ENCODE results near the gene ANP32B. TPM values are rescaled to one million over a fixed set of nuclear protein-coding genes. Genes with fewer than 3 reads are reported as not detected.

The ANP32B gene
- total RNA-seq, 1 experiment from 2014 or later: 15.7 TPM

DNA sequence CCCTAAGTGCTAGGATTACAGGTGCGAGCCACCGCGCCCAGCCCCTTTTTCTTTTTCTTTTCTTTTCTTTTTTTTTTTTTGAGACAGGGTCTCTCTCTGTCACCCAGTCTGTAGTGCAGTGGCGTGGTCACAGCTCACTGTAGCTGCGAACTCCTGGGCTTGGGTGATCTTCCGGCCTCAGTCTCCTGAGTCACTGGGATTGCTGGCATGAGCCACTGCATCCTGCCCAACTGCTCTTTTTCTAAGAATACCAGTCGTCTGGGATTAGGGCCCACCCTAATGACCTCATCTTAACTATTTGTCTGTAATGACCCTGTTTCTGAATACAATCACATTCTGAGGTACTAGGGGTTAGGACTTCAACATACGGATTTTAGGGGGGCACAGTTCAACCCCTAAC is 39.3 kb downstream of the ANP32B start:
- DNase-seq (ENCODE audit: low read depth): peak; percentile 28

DNA sequence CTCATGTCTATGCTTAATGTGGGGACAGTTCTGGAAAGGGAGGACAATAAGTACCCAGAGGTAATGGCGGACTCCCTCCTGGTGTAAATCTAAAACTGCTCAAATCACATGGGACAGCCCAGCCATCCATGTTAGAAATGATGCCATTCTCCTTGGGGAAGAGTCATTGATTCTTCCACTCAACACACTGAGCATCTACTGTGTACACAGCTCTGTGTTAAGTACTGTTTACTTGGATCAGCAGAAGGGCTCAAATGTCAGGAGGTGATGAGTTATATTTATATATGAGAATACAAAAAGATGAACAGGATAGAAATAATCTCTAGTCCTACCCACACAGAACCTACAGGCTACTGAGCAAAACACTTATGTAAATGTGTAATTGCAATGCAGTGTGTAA is 41.6 kb downstream of the ANP32B start:
- DNase-seq (ENCODE audit: low read depth): no peak

DNA sequence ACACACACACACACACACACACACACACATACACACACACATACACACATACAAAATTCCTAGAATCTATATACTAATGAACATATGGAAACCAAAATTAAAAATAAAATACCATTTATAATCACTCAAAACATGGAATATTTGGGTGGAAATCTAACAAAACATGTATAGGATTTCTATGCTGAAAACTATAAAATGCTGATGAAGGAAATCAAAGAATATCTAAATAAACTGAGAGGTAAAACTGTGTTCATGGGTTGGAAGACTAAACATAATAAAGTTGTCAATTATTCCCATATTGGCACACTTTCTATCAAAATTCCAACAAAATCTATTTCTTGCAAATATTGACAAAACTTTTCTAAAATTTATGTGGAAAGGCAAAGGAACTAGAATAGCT is 48.0 kb downstream of the ANP32B start:
- DNase-seq (ENCODE audit: low read depth): no peak

DNA sequence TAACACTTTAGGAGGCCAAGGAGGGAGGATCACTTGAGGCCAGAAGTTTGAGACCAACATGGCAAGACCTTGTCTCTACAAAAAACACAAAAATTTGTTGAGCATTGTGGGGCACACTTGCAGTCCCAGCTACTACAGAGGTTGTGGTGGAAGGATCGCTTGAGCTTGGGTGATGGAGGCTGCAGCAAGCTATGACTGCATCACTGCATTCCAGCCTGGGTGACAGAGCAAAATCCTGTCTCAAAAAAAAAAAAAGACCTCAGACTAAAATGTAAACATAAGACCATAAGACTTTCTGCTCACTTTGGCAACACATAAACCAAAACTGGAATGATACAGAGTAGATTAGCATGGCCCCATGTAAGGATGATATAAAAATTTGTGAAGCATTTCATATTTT is 48.8 kb downstream of the ANP32B start:
- no peak for DNase-seq (ENCODE audit: low read depth)

DNA sequence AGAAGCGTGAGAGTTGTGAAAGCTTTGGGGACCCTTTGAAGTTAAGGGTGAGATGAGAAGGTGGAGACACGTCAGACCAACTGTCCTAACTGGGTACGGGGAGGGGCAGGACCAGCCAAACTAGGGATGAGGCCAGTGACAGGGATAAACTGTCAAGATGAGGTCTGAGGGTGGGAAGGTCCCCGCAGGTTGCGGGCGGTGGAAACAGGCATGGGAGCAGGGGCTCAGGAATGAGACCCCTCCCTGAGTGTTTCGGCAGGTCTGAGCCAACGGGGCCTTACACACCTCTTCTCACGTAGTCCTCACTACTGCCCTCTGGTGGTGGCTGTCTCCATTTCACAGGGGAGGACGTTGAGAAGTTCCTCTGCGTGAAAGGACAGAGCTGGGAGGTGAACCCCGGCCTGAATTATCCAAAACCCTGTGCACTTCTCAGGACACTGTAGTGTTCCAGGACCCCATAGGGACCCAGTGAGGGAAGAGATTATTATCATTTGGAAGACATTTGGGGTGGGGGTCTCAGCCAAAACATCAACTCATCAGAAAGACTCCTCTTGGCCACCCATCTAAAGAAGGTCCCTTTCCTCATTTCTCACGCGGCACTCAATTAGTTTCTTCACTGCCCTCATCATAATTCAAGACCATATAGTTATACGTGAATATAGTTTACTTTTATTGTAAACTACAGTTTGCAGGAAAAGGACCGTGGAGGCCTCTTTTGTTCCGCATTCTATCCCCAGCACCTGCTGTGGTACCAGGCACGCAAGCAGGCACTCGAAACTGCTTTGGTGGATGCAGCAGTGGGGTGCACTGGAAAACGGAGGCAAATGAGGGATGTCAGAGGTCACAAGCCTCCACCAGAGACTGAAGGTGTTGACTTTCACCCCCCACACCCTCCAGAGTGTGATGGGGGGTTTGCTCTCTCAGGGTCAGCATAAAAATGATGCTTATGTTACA is 51.7 kb downstream of the ANP32B start:
- peak; percentile 60 for DNase-seq (ENCODE audit: low read depth)

DNA sequence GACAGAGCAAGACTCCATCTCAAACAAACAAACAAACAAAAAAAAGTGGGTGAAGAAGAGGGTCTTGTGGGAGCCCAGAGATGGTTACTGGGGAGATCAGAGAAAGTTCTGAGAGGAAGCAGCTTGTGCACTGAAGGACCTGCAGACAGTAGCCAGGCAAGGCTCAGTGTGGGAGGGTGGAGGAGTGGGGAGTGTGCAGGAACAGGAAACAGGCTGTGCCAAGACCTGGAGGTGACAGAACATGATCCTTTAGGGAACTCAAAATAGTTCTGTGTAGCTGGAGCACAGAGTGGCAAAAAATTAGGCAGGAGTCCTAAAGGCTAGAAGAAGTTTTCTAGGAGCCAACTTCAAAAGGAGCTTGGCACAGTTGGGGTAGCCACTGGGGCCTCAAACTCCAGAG is 54.2 kb downstream of the ANP32B start:
- DNase-seq (ENCODE audit: low read depth): no peak

DNA sequence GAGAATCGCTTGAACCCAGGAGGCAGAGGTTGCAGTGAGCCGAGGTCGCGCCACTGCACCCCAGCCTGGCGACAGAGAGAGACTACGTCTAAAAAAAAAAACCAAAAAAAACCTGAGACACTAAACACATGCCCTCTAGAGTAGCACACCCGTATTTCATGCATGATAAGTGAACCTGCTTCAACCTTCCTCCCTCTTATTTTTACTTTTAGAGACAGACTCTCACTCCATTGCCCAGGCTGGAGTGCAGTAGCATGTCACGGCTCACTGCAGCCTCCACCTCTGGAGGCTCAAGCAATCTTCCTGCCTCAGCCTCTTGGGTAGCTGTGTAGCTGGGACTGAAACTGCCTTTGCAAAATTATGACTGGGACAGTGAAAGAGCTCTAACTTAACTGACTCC is 55.8 kb downstream of the ANP32B start:
- no peak for DNase-seq (ENCODE audit: low read depth)

DNA sequence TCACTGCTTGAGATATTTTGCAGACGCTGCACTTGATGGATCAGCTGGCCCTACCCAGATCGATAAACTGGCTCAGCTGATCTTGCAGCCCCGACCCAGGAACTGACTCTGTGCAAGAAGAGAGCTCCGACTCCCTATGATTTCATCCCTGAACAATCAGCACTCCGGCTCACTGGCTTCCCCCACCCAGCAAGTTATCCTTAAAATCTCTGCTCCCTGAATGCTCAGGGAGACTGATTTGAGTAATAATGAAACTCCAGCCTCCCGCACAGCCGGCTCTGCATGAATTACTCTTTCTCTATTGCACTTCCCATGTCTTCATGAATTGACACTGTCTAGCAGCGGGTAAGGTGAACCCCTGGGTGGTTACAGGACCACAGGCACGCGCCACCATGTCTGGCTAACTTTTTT is 56.5 kb downstream of the ANP32B start:
- no peak for DNase-seq (ENCODE audit: low read depth)

DNA sequence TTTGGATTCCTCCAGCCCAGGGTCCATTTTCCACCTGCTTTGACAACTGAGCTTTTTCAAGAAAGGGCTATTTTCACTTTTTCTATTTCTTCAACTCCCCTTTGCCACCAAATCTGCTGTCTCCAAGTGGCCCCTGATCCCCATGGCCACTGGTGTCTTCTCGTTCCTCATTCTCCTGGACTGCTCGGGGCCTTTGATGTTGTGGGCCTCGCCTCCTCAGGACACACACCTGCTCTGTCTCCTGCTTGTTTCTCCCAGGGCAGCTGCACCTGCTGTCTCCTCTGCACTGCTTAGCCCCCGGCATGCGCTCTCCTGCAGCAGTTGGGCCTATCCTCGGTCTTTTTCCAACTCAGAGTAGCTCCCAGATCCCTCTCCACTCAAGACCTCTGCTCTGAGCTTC is 57.1 kb downstream of the ANP32B start:
- DNase-seq (ENCODE audit: low read depth): no peak

DNA sequence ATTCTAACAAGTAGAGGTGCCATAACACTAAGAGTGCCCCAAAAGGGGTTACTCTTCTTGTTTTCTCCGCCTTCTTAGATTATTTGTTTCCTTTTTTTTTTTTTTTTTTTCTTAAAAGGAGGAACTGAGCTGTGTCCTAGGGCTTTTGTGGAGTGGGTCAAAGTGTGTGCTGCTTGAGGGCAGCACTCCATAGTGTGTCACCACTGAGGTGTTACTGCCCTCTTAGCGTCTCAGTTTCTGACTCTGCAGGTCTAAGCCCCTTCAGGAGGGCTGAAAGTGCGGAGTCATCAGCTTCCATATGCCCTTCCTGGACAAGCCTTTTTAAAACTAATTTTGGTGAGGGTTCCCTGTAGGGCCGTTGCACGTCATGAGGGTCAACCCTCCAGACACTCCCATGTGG is 60.8 kb downstream of the ANP32B start:
- DNase-seq (ENCODE audit: low read depth): no peak

DNA sequence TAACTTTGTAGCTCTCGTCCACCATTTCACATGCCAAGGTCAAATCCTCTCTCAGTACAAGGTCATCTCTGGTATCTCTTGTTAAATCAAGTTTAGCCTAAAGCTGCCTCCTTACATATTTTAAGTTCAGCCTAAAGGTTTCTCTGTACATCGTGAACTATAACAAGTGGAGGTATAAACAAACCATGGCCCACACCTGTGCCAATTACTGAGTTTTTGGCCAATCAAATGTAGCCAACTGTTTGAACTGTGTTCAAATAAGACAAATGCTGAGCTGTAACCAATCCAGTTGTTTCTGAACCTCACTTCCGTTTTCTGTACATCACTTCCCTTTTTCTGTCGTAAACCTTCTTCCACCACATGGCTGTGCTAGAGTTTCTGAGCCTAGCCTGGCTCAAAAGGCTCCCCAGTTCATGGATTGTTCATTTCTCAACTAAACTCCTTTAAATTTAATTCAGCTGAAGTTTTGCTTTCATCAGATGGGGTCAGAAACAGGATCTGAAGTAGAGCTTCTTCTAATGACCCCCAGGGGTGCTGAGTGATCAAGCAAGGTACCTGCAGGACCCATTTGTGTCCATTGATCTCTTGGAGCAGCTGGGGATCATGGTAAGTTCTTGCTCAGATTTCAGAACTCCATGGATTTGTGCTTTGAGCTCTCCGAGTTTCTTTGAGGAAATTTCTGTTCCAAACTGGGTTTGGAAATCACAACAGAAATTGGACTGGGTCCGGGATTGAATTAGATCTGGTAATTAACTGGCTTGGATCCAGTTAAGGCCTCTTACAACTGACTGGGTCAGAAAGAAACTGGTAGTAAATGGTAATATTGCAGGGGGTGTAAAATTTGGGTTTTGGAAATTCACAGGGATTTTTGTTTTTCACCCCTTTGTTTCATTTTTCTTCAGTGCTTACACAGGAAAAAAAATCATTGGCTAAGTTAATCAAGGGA is 62.4 kb downstream of the ANP32B start:
- peak; percentile 71 for DNase-seq (ENCODE audit: low read depth)

DNA sequence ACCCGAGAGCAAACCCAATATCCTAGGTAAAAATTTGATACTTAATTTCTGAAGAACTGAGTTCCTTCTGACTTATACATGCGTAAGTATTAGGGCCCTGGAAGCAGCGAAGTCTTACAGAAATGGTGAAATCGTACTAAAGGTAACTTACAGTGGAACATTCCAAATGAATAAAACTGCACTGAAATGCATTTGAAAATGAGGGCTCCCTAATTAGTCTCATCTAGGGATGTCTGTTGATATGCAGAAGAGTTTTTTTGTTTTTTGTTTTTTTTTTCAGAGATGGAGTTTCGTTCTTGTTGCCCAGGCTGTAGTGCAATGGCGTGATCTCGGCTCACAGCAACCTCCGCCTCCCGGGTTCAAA is 63.0 kb downstream of the ANP32B start:
- no peak for DNase-seq (ENCODE audit: low read depth)

DNA sequence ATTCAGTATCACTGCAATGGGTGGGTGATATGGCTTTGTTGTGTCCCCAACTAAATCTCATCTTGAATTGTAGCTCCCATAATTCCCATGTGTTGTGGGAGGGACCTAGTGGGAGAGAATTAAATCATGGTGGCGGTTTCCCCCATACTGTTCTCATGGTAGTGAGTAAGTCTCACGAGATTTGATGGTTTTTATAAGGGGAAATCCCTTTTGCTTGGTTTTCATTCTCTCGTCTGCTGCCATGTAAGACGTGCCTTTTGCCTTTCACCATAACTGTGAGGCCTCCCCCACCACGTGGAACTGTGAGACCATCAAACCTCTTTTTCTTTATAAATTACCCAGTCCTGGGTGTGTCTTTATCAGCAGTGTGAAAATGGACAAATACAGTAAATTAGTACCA is 63.9 kb downstream of the ANP32B start:
- DNase-seq (ENCODE audit: low read depth): no peak

DNA sequence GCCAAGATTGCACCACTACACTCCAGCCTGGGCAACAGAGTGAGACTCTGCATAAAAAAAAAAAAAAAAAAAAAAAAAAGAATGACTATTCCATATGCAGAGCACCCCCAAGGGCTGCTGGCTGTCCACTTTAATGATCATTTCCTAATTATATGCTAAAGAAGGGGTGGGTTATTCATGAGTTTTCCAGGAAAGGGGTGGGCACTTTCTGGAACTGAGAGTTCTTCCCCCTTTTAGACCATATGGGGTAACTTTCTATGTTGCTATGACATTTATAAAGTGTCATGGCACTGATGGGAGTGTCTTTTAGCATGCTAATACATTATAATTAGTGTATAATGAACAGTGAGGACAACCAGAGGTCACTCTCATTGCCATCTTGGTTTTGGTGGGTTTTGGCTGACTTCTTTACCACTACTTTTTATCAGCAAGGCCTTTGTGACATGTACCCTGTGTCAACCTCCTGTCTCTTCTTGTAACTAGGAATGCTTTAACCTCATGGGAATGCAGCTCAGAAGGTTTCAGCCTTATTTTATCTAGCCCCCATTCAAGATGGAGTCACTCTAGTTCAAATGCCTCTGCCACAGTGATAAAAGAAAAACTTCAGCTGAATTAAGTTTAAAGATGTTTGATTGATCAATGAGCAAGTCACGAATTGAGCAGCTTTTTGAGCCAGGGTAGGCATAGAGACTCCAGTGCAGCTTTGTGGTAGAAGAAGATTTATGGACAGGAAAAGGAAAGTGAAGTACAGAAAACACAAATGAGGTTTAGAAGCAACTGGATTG is 66.3 kb downstream of the ANP32B start:
- no peak for DNase-seq (ENCODE audit: low read depth)

DNA sequence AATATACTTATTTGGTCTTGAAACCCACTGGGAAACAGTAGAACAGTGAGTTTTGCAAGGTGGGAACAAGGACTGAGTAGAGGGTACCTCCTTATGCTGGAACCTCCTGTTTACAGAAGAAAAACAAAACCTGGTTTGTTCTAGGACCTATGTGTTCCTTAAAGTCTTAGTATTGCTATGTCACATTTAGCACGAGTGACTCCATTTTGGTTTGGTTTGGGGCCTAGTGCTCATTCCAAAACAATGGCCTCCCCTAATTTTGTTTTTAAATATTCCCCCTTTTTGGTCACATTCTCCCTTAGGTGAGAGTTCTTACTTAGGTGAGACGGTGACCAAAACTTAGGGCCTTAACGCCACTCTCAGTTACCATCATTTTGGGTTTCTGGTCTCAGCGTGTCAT is 67.2 kb downstream of the ANP32B start:
- DNase-seq (ENCODE audit: low read depth): no peak

DNA sequence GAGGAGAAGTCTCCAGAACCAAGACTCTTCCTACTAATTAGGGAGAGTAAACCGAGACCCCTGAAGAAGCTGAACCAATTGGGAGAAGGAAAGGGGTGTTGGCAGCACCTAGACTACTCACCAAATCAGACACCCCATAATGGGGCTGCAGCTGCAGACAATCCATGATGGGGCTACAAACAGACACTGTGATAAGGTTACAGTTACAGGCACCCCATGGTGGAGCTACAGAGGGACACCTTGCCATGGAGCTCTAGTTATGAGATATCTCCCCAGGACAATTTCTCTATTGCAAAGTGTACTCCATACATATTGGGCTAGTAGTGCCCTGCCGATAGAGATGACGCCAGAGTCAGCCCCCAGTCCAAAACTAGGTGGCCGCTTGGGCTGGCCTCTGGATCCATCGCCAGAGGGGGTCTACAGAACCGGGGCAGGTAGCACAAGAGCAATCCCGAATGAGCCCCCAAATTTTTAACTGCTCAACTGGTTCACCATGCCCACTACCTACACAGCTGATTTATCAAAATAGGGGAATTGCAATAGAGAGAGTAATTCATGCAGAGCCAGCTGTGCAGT is 71.3 kb downstream of the ANP32B start:
- no peak for DNase-seq (ENCODE audit: low read depth)

DNA sequence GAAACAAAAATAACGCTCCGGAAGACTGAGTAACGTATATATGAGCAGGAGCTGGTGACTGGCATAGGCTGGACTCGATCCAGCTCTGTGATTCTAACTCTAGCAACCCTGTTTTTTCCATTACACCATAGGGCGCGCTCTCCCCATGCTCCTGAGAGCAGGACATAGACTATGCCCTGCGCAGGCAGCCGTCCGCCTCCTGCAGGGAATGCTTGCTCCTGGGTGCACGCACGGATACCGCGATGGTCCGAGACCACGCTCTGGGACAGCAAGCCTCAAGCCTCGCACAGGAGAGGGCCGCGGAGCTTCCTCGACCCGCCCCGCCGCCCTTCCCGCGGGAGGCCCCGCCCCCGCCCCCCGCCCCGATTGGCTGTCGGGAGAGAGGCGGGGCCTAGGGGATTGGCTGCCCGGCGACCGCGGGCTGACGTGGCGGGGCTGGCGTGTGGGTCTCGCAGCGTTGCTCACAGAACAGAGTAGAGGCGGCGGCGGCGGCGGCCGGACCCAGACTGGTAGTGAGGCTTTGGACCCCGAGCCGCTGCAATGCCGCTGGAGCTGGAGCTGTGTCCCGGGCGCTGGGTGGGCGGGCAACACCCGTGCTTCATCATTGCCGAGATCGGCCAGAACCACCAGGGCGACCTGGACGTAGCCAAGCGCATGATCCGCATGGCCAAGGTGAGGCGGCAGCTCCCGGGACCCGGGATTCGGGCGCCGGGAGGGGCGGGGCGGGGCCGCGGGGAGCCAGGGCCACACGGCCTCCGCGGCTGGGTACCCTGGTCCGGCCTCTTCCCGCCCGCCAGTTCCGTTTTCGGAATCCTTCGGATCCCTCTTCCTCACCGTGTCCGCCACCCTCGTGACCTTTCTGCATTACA is 73.4 kb downstream of the ANP32B start, which contains the start of gene NANS:
TSS of gene NANS (plus strand) at position 464 of the 869 bp plus-strand sequence. CDS start at position 541, 77 bp downstream.
- DNase-seq (ENCODE audit: low read depth): peak; percentile 95

DNA sequence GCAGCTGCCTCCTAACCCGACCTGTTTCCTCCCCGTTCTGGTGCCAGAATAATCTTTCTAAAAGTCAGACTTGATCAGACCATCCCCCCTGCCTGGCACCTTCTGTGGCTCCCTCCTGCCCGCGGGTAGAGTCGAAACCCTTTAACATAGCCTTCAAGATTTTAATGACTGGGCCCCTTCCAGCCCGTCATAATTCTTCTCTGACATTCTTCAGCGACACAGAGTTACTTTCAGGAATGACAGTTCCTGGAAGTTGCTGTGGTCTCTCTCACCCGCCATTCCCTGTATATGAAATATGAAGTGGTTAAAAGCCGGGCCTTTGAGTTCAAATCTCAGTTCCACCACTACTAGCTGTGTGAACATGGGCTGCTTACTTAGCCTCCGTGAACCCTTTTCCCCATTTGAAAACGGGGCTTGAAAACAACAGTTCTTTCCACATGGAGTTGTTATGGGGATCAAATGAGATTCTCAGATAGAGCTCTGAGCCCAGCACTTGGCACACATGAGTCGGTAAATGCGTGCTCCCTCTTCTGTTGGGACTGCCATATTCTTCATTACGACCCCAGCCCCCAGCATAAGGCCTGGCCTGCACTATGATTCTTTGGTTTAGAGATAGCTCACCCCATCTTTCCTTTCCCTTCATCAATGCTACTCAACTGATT is 74.1 kb downstream of the ANP32B start:
- no peak for DNase-seq (ENCODE audit: low read depth)

DNA sequence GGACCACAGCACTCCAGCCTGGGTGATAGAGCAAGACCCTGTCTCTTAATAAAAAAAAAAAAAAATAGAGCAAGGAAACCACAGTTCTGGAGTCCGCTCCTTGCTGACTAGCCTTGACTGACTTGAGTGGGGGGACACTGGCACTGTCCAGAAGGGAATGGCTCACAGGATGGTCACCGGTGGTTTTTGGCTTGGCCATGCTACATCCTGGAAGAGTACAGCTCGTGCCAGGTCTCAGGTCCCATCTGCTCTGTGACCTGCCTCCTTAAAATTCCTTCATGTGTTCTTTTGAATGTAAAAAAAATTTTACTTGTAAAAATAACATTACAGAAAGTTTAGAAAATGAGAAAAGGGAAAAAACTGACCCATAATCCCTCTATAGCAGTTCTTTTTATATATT is 79.0 kb downstream of the ANP32B start:
- DNase-seq (ENCODE audit: low read depth): no peak
